Dermis blood vessel endothelial cell (primary cell): ENCODE results near the gene PPP3CB. TPM values are rescaled to one million over a fixed set of nuclear protein-coding genes. Genes with fewer than 3 reads are reported as not detected.

Experiments
- DNase-seq: peaks from one replicate; pipeline ENCODE4 v3.0.0; 2010
- total RNA-seq: library from RNA; depleted of rRNA; stranded (reverse); fragments of >200 nt; gene quantifications from 2 replicates; pipeline ENCODE4 v1.2.3, GENCODE V29; 2014

The PPP3CB gene
- 12.6 and 19.6 TPM in 2 replicates for total RNA-seq

- peak; percentile 98 for DNase-seq
Observed at GRCh38 chr10:73495884-73496674, at the start of gene PPP3CB. Gene PPP3CB, minus strand, starts transcription at chr10:73496024. Its CDS starts 135 bp downstream, at chr10:73495889.

GRCh38 chr10:73545357-73545756, 49.5 kb upstream of the PPP3CB start:
- DNase-seq = no peak

- DNase-seq = no peak
Observed at GRCh38 chr10:73537709-73538108, 41.9 kb upstream of the PPP3CB start.

GRCh38 chr10:73537288-73537687, 41.5 kb upstream of the PPP3CB start:
- no peak for DNase-seq

DNA sequence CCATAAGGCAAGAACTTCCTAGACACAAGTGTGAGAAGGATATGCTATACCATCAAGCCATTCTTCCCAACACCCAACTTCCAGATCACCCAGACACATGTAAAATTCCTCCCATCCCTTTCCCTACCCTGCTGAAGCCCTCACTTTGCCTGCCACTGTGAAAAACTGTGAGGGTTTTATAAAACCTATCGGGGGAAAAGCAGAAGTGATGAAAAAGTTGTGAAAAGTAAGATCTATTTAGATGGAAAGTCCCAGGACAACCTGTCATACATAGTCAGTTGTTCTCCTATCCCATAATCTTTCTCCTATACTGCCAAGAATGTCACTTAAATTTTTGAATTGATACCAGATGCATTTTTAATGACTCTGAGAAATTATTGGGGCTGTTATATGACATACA, 39.0 kb upstream of the PPP3CB start:
- no peak for DNase-seq

- peak; percentile 82 for DNase-seq
Observed at GRCh38 chr10:73529089-73529832, 33.4 kb upstream of the PPP3CB start.

DNA sequence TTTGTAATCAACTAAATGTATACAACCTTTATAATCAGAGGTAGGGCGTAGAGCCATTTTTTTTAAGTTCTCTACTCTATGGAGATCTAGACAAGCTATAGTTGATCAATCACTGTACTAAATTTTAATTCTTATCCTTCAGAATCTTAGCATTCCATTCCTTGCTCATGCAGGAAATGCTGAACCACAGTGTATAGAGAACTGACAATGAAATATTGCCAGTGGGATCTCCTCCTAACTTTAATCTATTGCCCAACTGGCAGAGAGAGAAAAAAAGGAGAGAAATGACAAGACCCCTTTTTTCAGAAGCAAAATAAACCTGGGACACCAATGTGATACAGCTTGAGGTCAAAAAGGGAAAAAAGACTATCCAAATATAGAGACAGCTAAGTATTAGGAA, 26.4 kb upstream of the PPP3CB start:
- no peak for DNase-seq

- DNase-seq = no peak
Observed at GRCh38 chr10:73519336-73519735, 23.5 kb upstream of the PPP3CB start.

DNA sequence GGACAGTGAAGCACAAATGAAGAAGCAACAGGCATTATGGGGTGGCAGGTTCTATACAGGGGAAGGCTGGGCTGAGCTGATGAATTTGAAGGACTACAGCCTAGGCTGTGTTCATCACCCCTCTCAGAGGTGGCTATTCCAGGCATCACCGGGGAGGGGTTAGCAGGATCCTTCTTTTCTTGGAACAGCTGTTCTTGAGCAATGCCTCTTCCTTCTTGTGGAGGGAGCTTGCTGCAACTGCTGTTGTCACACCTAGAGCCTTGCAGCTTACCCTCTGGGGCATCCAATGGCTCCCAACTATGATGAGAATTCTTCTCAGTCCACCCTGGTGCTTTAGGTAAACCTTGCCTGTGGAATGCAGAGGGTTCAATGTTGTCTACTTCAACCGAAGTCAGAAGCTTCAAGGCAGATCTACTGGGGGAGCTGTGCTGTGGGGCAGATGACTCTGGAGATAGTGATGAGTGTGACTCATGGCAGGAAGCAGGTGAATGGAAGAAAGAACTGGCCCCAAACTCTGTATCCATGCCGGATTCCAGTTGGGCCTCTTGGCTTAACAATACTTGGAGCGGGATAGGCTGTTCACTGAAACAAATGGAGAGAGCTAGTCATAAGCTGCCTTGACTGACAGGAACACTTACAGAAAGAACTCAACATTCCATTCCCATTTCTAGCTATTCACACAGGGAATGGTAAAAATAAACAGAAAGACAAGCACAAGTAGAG, 21.5 kb upstream of the PPP3CB start:
- peak; percentile 53 for DNase-seq

DNA sequence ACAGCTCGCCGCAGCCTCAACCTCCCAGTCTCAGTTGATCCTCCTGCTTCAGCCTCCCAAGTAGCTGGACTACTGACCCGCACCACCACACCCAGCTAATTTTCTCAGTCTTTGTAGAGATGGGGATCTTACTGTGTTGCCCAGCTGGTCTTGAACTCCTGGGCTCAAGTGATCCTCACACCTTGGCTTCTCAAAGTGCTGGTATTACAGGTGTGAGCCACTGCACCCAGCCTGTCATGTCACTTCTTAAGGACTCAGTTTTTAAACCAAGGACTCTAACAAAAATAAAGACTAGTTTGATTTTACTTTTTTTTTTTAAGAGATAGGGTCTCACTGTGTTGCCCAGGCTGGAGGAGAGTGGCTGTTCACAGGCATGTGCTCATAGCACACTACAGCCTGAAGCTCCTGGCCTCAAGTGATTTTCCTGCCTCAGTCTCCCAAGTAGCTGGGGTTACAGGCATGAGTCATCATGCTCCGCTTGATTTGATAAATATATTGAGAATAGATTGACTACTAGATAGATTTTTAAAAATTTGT, 16.5 kb upstream of the PPP3CB start:
- DNase-seq = no peak

DNA sequence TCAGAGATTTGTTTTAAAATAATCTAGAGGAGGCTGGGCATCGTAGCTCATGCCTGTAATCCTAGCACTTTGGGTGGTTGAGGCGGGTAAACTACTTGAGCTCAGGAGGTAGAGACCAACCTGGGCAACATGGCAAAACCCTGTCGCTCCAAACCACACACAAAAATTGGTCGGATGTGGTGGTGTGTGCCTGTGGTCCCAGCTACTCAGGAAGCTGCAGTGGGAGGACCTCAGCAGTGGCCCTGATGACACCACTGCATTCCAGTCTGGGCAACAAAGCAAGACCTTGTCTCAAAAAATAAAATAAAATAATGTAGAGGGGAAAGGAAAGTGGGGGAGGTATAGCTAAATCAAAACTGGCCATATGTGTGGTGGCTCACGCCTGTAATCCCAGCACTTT, 13.9 kb upstream of the PPP3CB start:
- no peak for DNase-seq

- DNase-seq = no peak
Observed at GRCh38 chr10:73506491-73506890, 10.7 kb upstream of the PPP3CB start.

DNA sequence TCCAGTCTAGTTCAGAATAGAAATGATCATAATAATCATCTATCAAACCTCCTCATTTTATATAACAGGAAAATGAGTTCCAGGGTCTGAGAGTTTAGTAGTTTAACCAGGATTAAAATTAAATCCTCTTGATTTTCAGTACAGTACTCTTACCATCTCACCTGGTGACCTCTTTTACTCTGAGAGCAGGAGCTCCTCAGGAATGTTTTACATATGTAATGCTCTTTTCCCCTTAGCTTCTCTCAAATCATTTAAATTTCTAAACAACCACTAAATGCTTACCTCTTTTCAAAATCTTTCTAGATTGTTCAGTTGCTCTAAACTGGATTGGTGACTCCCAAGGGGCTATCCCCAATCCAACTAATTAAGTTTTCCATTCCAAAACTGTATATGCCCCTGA, 10.2 kb upstream of the PPP3CB start:
- DNase-seq = no peak

DNA sequence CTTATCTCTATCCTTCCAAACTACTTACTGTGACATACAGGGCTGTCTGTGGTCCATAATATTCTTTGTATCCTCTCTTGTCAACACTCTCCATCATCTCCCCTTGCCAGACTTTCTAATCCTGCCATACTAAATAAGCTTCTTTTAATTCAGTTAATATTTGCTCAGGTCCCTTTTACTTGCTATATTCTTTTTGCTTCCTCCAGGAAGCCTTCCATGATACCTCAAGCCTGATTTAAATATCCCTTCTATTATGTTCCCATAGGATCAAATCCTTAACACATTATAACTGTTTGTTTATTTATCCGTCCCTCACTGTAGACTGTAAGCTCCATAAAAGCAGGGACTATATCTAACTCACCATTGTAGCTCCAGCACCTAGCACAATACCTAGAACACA, 7.2 kb upstream of the PPP3CB start:
- no peak for DNase-seq

GRCh38 chr10:73501651-73502050, 5.8 kb upstream of the PPP3CB start:
- peak; percentile 36 for DNase-seq

DNA sequence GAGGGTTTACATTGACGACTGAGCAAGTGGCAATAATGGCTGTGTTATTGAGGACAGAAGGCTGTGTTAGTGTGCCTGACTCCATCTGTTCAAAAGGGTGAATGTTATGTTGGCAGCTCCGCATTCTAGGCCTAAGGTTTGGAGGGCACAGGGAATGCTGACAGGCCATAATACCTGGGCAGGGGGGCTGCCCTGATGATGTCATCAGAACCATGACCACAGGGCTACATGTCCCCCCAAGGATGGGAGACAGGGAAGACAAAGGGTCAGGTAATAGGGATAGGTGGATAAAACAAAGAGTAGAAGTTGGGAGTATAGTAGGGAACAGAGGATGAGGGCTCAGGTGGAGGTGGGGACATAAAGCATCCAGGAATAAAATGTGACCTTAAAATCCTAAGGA, 1.8 kb upstream of the PPP3CB start:
- no peak for DNase-seq

DNA sequence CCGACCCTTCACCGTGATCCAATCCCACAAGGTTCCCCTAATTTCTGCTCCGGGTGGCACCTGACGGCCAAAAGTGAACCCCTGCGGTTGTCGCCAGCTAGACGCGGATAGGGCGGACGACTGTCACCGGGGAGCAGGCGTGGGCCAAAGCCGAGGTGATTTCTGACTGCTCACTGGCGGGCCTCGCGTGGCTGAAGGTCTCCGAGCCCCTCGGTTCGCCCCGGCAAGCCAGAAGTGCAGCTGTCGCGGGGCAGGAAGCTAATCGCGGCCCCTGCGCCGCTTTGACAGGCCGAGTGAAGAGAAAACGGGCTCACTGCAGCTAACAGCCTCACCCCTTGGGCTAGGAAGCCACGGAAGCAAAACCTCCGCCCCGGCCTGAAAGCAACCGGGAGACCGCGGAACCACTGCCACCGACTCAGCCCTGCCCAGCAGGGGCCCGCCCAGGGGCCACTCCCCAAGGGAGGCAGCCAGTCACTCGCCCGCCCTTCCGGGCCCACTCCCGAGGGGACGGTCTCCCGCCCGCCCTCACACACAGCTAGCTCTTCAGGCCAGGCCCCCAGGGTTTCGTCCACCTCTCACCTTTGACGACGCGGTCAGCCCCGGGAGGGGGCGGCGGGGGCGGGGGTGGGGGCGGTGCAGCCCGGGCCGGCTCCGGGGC, 469 bp downstream of the PPP3CB start:
- DNase-seq = peak; percentile 79

- DNase-seq = no peak
Observed at GRCh38 chr10:73494877-73495225, 973 bp downstream of the PPP3CB start.

DNA sequence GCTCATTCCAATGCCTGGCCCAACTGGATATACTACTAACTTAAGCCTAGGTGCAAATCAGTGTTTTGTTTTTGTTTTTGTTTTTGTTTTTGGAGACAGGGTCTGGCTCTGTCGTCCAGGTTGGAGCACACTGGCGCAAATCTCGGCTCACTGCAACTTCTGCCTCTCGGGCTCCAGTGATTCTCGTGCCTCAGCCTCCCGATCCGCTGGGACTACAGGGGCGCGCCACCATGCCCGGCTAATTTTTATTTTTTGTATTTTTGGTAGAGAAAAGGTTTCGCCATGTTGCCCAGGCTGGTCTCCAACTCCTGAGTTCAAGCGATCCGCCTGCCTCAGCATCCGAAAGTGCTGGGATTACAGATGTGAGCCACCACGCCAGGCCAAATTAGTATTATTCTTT, 1.6 kb downstream of the PPP3CB start:
- no peak for DNase-seq

DNA sequence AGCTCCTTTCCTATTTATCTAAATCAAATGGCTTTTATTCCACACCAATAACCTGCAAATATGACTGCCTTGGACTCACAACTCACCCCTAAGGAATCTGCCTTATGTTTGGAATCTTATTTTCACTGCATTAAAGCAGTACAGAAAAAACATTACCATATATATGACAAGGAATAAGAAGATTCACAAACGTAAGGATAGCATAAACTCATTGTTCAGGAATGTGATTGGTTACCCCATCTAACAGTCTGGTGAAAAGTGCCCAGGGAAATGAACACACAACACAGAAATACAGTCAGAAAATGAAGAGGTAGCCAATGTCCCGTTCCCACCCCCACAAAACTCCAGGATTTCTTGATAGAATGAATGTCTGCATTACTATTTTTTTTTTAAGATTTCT, 2.0 kb downstream of the PPP3CB start:
- peak; percentile 16 for DNase-seq

DNA sequence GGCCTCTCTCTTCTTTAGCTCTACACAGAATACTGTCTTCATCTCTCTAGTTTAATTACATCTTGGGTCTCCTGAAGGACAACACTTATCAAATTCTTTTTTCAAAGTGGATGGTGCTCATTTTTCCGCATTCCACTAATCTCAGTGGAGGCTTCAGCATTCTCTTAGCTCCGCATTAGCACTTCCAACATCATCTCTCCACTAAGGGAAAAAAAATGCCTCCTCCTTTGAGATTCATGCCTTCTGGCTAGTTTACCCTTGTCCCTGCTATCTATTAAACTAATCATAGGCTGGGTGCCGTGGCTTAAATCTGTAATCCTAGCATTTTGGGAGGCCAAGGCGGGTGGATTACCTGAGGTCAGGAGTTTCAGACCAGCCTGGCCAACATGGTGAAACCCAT, 9.2 kb downstream of the PPP3CB start:
- no peak for DNase-seq

GRCh38 chr10:73485320-73485719, 10.5 kb downstream of the PPP3CB start:
- DNase-seq = no peak

GRCh38 chr10:73480158-73480557, 15.7 kb downstream of the PPP3CB start:
- DNase-seq = peak; percentile 45
